Gastrocnemius medialis (tissue), 4 donors: ENCODE measurements around the gene TAS2R50.

Experiments
- CTCF ChIP-seq, 5 experiments: fragments of 450-650 bp in 3 of 5; fragments of 200-600 bp in 2 of 5; sonication (generic) in 2 of 5; IDR thresholded peaks in 4 of 5; conservative IDR thresholded peaks in 1 of 5; 1 replicate in 4 of 5; 2 replicates in 1 of 5; pipeline ENCODE4 v1.5.1; 2016 to 2019; ENCODE audit warnings: antibody characterized with exemption in 5 of 5, mild to moderate bottlenecking in 3 of 5, moderate library complexity in 3 of 5
- POLR2A ChIP-seq, 2 donors: fragments of 450-650 bp; IDR thresholded peaks; one replicate each; pipeline ENCODE4 v1.6.1; 2017; ENCODE audit warnings: antibody characterized with exemption in 2 of 2, mild to moderate bottlenecking in 2 of 2, moderate library complexity in 2 of 2

- TF ChIP-seq CTCF (IDR thresholded peaks at IDR 0.05 in 4 of 5, conservative IDR thresholded peaks at IDR 0.05 in 1 of 5) (no peak), POLR2A (IDR thresholded peaks at IDR 0.05) (no peak)
These were observed 50.2 kb downstream of the TAS2R50 start for GRCh38 chr12:10936506-10936905.
